ENCODE results near the gene ARHGAP26.

DNA sequence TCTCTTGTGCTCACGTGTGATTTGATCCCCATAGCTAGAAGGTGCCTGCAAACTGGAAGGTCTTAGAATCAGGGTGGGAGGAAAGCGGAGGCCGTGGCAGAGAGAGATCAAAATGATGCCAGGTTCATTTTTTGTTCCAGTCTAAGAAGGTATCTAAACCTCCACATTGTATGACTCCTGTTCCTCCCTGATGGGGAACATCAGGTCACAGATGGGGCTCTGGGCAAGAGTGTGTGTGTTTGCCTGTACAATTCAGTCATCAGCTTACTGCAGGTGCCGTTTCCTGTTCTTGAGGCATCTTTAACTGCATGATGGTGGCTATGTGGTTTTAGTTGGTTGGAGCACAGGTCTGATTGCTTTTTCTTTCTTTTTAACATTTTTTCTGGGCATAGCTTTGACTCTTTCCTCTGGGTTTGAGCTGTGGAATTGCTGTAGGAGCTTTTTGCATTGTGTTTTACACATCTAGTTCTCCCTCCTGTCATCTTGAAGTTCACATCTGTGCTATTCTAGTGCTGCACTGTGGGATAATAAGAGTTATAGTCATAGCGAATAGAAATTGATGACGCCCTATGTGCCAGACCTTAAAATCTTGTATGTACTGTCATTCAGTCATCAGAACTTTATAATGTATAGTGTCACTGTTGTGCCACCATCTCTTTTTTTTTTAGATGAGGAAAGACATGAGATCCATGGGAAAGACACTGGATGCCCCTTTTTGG lies 30.8 kb downstream of the ARHGAP26 start:
- TF ChIP-seq RAD21 (IDR thresholded peaks at IDR 0.05): no peak
- TF ChIP-seq SP1 (IDR thresholded peaks at IDR 0.05): no peak
- TF ChIP-seq, protein P1, sequence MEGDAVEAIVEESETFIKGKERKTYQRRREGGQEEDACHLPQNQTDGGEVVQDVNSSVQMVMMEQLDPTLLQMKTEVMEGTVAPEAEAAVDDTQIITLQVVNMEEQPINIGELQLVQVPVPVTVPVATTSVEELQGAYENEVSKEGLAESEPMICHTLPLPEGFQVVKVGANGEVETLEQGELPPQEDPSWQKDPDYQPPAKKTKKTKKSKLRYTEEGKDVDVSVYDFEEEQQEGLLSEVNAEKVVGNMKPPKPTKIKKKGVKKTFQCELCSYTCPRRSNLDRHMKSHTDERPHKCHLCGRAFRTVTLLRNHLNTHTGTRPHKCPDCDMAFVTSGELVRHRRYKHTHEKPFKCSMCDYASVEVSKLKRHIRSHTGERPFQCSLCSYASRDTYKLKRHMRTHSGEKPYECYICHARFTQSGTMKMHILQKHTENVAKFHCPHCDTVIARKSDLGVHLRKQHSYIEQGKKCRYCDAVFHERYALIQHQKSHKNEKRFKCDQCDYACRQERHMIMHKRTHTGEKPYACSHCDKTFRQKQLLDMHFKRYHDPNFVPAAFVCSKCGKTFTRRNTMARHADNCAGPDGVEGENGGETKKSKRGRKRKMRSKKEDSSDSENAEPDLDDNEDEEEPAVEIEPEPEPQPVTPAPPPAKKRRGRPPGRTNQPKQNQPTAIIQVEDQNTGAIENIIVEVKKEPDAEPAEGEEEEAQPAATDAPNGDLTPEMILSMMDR (IDR thresholded peaks at IDR 0.05; ENCODE audit: low read depth, low read length, missing input control): no peak
- TF ChIP-seq FOXA1 (IDR thresholded peaks at IDR 0.05): no peak
- TF ChIP-seq RXRA (IDR thresholded peaks at IDR 0.05): no peak
- TF ChIP-seq TAF1 (conservative IDR thresholded peaks at IDR 0.05): no peak
- TF ChIP-seq, protein P2, sequence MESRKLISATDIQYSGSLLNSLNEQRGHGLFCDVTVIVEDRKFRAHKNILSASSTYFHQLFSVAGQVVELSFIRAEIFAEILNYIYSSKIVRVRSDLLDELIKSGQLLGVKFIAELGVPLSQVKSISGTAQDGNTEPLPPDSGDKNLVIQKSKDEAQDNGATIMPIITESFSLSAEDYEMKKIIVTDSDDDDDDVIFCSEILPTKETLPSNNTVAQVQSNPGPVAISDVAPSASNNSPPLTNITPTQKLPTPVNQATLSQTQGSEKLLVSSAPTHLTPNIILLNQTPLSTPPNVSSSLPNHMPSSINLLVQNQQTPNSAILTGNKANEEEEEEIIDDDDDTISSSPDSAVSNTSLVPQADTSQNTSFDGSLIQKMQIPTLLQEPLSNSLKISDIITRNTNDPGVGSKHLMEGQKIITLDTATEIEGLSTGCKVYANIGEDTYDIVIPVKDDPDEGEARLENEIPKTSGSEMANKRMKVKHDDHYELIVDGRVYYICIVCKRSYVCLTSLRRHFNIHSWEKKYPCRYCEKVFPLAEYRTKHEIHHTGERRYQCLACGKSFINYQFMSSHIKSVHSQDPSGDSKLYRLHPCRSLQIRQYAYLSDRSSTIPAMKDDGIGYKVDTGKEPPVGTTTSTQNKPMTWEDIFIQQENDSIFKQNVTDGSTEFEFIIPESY (IDR thresholded peaks at IDR 0.05): no peak
- TF ChIP-seq, protein P3, sequence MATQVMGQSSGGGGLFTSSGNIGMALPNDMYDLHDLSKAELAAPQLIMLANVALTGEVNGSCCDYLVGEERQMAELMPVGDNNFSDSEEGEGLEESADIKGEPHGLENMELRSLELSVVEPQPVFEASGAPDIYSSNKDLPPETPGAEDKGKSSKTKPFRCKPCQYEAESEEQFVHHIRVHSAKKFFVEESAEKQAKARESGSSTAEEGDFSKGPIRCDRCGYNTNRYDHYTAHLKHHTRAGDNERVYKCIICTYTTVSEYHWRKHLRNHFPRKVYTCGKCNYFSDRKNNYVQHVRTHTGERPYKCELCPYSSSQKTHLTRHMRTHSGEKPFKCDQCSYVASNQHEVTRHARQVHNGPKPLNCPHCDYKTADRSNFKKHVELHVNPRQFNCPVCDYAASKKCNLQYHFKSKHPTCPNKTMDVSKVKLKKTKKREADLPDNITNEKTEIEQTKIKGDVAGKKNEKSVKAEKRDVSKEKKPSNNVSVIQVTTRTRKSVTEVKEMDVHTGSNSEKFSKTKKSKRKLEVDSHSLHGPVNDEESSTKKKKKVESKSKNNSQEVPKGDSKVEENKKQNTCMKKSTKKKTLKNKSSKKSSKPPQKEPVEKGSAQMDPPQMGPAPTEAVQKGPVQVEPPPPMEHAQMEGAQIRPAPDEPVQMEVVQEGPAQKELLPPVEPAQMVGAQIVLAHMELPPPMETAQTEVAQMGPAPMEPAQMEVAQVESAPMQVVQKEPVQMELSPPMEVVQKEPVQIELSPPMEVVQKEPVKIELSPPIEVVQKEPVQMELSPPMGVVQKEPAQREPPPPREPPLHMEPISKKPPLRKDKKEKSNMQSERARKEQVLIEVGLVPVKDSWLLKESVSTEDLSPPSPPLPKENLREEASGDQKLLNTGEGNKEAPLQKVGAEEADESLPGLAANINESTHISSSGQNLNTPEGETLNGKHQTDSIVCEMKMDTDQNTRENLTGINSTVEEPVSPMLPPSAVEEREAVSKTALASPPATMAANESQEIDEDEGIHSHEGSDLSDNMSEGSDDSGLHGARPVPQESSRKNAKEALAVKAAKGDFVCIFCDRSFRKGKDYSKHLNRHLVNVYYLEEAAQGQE (IDR thresholded peaks at IDR 0.05): no peak
- TF ChIP-seq JUND (IDR thresholded peaks at IDR 0.05): no peak
- no peak for TF ChIP-seq HNF4A (conservative IDR thresholded peaks at IDR 0.05)
- no peak for TF ChIP-seq EGR1 (IDR thresholded peaks at IDR 0.05; ENCODE audit: low read depth in 2 of 2)
- TF ChIP-seq, protein P4, sequence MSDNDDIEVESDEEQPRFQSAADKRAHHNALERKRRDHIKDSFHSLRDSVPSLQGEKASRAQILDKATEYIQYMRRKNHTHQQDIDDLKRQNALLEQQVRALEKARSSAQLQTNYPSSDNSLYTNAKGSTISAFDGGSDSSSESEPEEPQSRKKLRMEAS (IDR thresholded peaks at IDR 0.05): no peak
- TF ChIP-seq NR2F2 (IDR thresholded peaks at IDR 0.05): no peak
- no peak for TF ChIP-seq GABPA (IDR thresholded peaks at IDR 0.05 in 1 of 2, conservative IDR thresholded peaks at IDR 0.05 in 1 of 2)

Data from liver (tissue), 3 donors.